ENCODE results near the gene CNOT6.

The CNOT6 gene

GRCh38 chr5:180516440-180516839 lies 22.3 kb downstream of the CNOT6 start:
- no peak overlapping the region for H3K27ac ChIP-seq
- no peak for TF ChIP-seq ZFX (IDR thresholded peaks at IDR 0.05)
- TF ChIP-seq, protein P1, sequence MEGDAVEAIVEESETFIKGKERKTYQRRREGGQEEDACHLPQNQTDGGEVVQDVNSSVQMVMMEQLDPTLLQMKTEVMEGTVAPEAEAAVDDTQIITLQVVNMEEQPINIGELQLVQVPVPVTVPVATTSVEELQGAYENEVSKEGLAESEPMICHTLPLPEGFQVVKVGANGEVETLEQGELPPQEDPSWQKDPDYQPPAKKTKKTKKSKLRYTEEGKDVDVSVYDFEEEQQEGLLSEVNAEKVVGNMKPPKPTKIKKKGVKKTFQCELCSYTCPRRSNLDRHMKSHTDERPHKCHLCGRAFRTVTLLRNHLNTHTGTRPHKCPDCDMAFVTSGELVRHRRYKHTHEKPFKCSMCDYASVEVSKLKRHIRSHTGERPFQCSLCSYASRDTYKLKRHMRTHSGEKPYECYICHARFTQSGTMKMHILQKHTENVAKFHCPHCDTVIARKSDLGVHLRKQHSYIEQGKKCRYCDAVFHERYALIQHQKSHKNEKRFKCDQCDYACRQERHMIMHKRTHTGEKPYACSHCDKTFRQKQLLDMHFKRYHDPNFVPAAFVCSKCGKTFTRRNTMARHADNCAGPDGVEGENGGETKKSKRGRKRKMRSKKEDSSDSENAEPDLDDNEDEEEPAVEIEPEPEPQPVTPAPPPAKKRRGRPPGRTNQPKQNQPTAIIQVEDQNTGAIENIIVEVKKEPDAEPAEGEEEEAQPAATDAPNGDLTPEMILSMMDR (conservative IDR thresholded peaks at IDR 0.05), result no peak

DNA sequence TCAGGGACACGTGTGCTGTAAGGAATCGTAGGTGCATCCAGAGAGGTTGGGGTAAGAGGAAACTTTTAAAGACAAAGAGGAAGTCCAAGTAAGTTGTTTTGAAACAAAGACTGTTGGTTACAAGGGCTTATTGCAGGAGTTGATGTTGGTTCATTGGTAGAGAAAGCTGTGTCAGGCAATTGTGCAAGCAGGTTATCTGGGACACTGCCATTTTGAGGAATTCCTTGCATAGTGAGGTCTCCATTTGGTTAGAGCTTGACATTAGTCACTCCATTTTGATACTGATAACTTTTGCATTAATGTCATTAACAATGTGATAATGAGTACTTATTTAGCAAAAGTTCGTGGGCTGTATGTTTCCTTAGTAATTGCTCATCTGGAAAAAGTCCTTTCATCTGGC lies 24.9 kb downstream of the CNOT6 start:
- TF ChIP-seq, protein P1 (conservative IDR thresholded peaks at IDR 0.05), result no peak
- TF ChIP-seq ZFX (IDR thresholded peaks at IDR 0.05), result no peak
- no peak overlapping the region for H3K27ac ChIP-seq

DNA sequence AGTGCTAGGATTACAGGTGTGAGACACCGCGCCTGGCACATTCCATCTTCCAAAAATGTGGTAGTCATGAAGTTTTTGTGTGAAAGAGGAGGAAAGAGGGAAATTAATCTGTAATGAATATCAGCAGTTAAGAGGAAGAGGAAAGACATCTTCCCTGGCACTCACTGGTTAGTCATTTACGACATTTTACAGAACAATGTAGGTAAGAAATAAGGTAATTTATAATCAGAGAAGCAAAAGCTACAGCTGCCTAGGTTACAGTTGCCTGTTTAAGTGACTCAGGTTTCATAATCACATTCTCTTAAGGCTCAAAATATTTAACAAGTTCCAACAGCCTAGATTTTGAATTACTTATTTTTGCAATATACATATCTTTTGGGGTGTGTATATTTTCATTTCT lies 26.9 kb downstream of the CNOT6 start:
- TF ChIP-seq, protein P1 (conservative IDR thresholded peaks at IDR 0.05), result no peak
- no peak for TF ChIP-seq ZFX (IDR thresholded peaks at IDR 0.05)
- H3K27ac ChIP-seq, result no peak overlapping the region

DNA sequence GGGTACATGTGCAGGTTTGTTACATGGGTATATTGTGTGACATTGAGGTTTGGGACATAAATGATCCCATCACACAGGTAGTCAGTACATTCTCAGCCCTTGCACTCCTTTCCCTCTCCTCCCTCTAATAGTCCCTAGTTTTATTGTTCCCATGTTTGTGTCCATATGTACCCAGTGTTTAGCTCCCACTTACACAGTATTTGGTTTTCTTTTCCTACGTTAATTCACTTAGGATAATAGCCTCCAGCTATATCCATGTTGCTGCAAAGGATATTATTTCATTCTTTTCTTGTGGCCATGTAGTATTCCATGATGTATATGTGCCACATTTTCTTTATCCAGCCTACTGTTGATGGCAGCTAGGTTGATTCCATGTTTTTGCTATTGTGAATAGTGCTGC lies 27.4 kb downstream of the CNOT6 start:
- TF ChIP-seq, protein P1 (conservative IDR thresholded peaks at IDR 0.05), result no peak
- no peak for TF ChIP-seq ZFX (IDR thresholded peaks at IDR 0.05)
- no peak overlapping the region for H3K27ac ChIP-seq

- no peak overlapping the region for H3K27ac ChIP-seq
- TF ChIP-seq ZFX (IDR thresholded peaks at IDR 0.05), result no peak
- TF ChIP-seq, protein P1 (conservative IDR thresholded peaks at IDR 0.05), result no peak
Measured at GRCh38 chr5:180522330-180522729, 28.2 kb downstream of the CNOT6 start.

- H3K27ac ChIP-seq, result no peak overlapping the region
- TF ChIP-seq, protein P1 (conservative IDR thresholded peaks at IDR 0.05), result no peak
- no peak for TF ChIP-seq ZFX (IDR thresholded peaks at IDR 0.05)
Measured at GRCh38 chr5:180523629-180524466, 29.7 kb downstream of the CNOT6 start.

DNA sequence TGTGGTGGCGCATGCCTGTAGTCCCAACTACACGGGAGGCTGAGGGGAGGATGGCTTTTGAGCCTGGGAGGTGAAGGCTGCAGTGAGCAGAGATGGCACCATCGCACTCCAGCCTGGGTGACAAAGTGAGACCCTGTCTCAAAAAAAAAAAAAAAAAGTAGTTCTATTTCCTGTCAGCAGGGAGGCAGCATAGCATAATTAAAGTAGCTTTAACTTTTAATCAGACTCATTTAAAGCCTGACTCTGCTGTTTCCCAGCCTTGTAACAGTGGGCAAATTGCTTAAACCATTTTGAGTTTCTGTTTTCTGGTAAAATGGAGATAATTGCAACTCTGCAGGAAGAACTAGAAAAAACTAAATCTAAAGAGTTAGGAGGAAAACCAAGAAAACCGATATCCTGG lies 31.2 kb downstream of the CNOT6 start:
- TF ChIP-seq, protein P1 (conservative IDR thresholded peaks at IDR 0.05), result no peak
- no peak for TF ChIP-seq ZFX (IDR thresholded peaks at IDR 0.05)

More for the DNA sequence above, 31.2 kb downstream of the CNOT6 start:
- H3K27ac ChIP-seq, result no peak overlapping the region
